ENCODE data around the gene FZD10. TPM values are rescaled to one million over a fixed set of nuclear protein-coding genes. Genes with fewer than 3 reads are reported as not detected.

FZD10 gene
- total RNA-seq, 1 experiment from 2014 or later: not detected

DNA sequence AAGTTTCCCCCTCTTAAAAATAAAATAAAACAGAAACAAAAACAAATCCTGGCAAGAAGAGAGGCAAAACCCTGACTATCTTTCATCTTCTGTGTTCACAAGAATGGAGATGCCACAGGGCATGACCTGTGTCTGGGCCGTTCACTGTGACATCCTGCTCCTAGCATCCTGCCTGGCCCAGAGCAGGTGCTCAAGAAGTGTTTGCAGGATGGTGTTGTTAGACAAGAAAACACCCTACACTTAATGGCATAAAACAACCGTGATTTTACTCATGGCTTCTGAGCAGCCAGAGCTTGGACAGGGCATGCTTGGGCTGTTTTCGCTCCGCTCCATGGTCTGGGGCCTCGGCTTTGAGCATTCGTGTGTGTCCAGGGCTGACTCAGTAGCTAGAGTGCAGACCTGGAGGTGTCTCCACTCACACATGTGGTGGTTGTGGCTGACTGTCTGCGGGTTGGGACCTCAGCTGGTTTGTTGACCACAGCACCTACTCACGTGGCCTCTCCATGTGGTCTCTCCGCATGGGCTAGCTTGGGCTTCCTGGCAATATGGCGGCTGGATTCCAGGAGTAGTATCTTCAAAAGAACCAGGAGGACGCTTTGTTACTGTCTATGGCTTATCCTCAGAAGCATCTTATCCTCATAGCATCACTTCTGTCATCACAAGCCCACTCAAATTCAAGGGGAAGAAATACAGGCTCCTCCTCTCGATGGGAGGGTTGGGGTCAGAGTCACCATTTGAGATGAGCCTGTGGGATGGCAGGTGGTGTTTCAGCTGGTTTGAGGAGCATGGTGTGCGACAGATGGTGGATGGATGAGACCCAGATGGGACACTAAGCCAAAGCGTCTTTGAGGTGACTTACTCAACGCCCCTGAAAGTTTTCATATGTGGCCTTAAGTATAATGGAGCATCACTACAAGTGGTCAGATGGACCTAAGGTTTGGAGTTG is 33.2 kb upstream of the FZD10 start:
- Histone ChIP-seq H3K27ac (ENCODE audit: low read depth, low read length) (no peak overlapping the region), H3K9me2 (ENCODE audit: insufficient read depth) (no peaks in the 10 kb centered on the region), H2AFZ (ENCODE audit: low read depth, low read length, poor library complexity, severe bottlenecking) (no peak overlapping the region), H3K9ac (ENCODE audit: low read length) (no peak overlapping the region), H3K79me2 (ENCODE audit: insufficient read depth, low read length) (no peaks in the 10 kb centered on the region), H3K36me3 (ENCODE audit: control insufficient read depth in 1 of 2, insufficient read depth in 2 of 2, low read length in 2 of 2) (no peaks in the 10 kb centered on the region), H3K4me2 (ENCODE audit: low read length) (no peak overlapping the region), H3K4me3 (replicated peaks in 1 of 2; ENCODE audit: low read depth in 1 of 2, low read length in 2 of 2) (no peak overlapping the region), H3K9me3 (ENCODE audit: control insufficient read depth in 1 of 2, insufficient read depth in 1 of 2, low read depth in 1 of 2, low read length in 2 of 2) (peaks cover 0 to 6% of the 10 kb centered on the region in 2 experiments; a peak in 2 of 4 replicates), H3K4me1 (ENCODE audit: control insufficient read depth in 1 of 2, insufficient read depth in 2 of 2, low read length in 2 of 2) (no peaks in the 10 kb centered on the region), H4K20me1 (ENCODE audit: insufficient read depth) (no peaks in the 10 kb centered on the region), H3K27me3 (ENCODE audit: insufficient read depth, low read length) (no peaks in the 10 kb centered on the region)
- intact Hi-C loops (cut with micrococcal nuclease): no loop called here
- RAD21 ChIA-PET (ENCODE audit: low non-redundant PET in 1 of 2, low total read pairs in 2 of 2, uncharacterized antibody in 2 of 2, unreplicated experiment in 2 of 2): no interaction called here
- CTCF ChIA-PET: no interaction called here
- POLR2A ChIA-PET: no interaction called here
- BruUV-seq (replicated peaks): no TSS peak
- no peak for DNase-seq (ENCODE audit: low read depth, low spot score)
- no peak for ATAC-seq
- TF ChIP-seq SRF (IDR thresholded peaks at IDR 0.05; ENCODE audit: low read depth) (no peak), CBX3 (IDR thresholded peaks at IDR 0.05; ENCODE audit: low read depth) (no peak), SP1 (IDR thresholded peaks at IDR 0.05; ENCODE audit: low read depth) (no peak), POLR2A (IDR thresholded peaks at IDR 0.05; ENCODE audit: borderline replicate concordance, extremely low read depth, insufficient read depth, insufficient read length) (no peak), ZNF274 (IDR thresholded peaks at IDR 0.05; ENCODE audit: low read depth, low read length) (no peak), POLR2AphosphoS5 (IDR thresholded peaks at IDR 0.05; ENCODE audit: low read depth, low read length) (no peak), EZH2 (IDR thresholded peaks at IDR 0.05) (no peak), YY1 (IDR thresholded peaks at IDR 0.05; ENCODE audit: extremely low read depth, insufficient replicate concordance, low read depth, low read length) (no peak), EZH2phosphoT487 (IDR thresholded peaks at IDR 0.05; ENCODE audit: borderline replicate concordance) (no peak), RAD21 (IDR thresholded peaks at IDR 0.05; ENCODE audit: low read depth) (no peak), TCF7L2 (IDR thresholded peaks at IDR 0.05; ENCODE audit: borderline replicate concordance, extremely low read depth, insufficient read depth, insufficient read length) (no peak), REST (IDR thresholded peaks at IDR 0.05; ENCODE audit: low read depth) (no peak), MAX (IDR thresholded peaks at IDR 0.05) (no peak), JUND (IDR thresholded peaks at IDR 0.05) (no peak), ZBTB33 (IDR thresholded peaks at IDR 0.05; ENCODE audit: extremely low read depth, insufficient replicate concordance, low read length) (no peak), ELF1 (IDR thresholded peaks at IDR 0.05; ENCODE audit: borderline replicate concordance, low read depth) (no peak), EGR1 (IDR thresholded peaks at IDR 0.05; ENCODE audit: low read depth) (no peak)
- TF ChIP-seq, protein P1, sequence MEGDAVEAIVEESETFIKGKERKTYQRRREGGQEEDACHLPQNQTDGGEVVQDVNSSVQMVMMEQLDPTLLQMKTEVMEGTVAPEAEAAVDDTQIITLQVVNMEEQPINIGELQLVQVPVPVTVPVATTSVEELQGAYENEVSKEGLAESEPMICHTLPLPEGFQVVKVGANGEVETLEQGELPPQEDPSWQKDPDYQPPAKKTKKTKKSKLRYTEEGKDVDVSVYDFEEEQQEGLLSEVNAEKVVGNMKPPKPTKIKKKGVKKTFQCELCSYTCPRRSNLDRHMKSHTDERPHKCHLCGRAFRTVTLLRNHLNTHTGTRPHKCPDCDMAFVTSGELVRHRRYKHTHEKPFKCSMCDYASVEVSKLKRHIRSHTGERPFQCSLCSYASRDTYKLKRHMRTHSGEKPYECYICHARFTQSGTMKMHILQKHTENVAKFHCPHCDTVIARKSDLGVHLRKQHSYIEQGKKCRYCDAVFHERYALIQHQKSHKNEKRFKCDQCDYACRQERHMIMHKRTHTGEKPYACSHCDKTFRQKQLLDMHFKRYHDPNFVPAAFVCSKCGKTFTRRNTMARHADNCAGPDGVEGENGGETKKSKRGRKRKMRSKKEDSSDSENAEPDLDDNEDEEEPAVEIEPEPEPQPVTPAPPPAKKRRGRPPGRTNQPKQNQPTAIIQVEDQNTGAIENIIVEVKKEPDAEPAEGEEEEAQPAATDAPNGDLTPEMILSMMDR (IDR thresholded peaks at IDR 0.05 in 2 of 3, conservative IDR thresholded peaks at IDR 0.05 in 1 of 3; ENCODE audit: borderline replicate concordance in 1 of 3, insufficient read depth in 1 of 3, low read depth in 2 of 3, low read length in 2 of 3): no peak

All from HCT116 (cell line).